ENCODE results near the gene OSCP1.
A peak's percentile ranks its signal among the peaks of the same experiment; 100 is the strongest.

Gene OSCP1

DNA sequence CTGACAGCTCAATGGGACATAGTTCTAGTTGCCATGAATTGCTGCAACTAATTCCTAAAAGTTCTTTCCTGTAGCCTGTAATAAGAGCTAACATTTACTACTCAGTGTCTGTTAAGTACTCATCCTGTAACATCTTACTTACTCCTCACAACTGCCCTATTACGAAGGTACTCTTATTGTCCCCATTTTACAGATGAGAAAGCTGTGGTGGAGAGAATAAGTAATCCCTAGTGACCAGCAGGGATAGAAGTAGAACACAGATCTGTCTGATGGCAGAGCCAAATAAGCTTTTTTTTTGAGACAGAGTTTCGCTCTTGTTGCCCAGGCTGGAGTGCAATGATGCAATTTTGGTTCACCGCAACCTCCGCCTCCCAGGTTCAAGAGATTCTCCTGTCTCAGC, 67.6 kb downstream of the OSCP1 start:
- DNase-seq (ENCODE audit: low read depth in 2 of 2): no peak

DNA sequence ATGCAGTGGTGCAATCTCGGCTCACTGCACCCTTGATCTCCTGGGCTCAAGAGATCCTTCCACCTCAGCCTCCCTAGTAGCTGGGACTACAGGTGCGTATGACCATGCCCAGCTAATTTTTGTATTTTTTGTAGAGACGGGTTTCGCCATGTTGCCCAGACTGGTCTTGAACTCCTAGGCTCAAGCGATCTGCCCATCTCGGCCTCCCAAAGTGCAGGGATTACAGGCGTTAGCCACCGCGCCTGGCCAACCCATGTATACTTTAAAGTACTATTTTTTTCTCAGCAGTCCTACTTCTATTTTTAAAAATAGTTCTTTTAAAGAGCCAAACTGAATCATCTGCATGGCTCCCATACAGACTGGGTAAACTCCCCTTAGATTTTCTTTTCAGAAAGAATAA, 68.0 kb downstream of the OSCP1 start:
- DNase-seq (ENCODE audit: low read depth in 2 of 2): no peak

DNA sequence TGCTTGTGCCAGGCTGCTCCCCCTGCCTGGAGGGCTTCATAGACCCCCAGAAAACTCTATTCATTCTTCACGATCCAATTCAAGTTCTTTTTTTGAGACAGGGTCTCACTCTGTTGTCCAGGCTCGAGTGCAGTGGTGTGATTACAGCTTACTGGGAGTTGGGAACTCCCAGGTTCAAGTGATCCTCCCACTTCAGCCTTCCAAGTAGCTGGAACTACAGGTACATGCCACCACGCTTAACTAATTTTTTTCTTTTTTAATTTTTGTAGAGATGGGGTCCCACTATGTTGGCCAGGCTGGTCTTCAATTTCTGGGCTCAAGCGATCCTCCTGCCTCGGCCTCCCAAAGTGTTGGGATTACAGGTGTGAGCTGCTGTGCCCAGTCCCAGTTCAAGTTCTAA, 68.8 kb downstream of the OSCP1 start:
- no peak for DNase-seq (ENCODE audit: low read depth in 2 of 2)

DNA sequence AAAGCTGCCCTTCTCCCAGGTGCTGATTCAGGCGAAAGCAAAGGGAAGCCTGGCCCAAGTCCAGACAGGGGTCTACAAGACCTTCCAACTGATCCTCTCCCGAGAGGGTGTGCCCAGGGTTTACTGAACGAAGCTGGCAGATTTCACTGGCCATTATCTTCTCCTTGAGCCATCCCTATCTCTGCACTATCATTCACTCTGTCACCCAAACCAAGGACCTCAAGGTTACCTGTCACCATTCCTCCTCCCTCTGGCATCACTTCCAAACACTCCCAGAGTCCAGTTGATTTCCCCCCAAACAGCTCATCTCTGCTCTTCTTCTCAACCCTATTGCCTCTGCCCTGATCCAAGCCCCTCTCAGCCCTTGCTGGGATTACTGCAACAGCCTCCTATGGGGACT, 69.5 kb downstream of the OSCP1 start:
- no peak for DNase-seq (ENCODE audit: low read depth in 2 of 2)

DNA sequence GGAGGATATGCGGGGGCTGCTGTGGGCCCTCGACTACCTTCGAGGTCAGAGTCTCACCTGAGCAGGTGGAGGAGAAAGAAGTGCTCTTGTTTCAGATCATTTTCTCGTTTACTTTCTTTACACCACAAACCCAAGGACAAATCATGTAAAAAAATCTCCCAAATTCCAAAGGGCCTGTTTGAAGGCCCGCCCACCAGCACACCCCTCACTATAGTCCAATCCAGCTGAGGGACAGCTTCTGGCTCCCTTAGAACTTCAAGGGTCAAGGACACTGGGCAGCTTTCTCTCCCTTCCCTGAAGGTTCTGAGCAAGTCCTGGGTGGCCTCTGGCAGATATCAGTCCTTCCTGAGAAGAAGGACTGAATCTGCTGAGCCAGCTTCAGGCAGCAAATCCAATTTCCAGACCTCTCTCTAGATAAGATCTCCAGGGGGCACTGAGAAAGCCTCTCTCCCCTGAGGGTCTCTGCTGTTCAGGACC, 70.1 kb downstream of the OSCP1 start:
- DNase-seq (ENCODE audit: low read depth in 2 of 2): no peak

DNA sequence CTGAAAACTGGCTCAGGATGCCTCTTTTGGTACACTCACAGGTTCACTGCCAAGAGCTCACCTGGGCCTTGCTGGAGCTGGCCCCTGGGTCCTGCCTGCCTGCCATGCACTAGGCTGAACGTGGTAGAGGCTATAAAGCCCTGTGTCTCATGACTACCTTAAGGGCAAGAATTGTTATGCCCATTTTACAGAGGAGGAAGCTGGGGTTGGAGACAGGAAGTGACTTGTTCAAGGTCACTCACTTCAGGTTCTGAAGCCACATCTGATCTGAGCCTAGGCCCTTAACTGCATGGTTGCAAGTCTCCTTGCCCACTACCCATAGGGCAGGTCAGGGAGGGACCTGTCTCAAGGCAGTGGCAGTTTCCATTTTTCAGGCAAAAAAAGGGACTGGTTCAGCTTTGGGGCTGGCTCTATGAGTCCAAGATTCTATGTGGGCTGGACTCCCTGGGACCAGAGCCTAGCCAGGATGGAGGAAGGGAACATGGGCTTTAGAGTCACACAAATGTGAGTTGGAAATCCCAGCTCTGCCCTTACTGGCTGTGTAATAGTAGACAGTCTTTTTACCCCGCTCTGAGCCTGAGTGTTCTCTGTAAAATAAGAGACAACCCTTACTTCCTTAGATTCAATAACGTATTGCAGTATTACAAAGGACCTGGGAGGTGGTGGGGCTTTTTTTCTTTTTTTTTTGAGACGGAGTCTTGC, 72.3 kb downstream of the OSCP1 start:
- DNase-seq (ENCODE audit: low read depth in 2 of 2): no peak

DNA sequence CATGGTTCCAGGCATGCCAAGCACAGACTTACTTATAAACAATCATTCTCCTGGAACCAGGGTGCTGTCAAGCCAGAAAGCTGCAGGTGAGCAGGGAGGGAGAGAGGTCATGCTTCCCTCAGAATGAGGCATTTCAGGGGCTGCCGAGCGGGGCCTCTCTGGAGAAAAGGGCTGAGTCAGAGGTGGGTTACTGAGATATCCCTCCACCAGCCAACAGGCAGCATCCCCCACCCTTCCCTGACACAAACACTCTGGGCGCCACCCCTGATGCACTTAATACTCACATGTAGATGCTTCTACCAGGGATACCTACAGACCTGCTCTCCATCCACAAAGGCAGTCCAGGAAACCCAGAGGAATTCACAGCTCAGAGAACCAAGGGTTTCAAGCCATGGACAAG, 77.6 kb downstream of the OSCP1 start:
- DNase-seq (ENCODE audit: low read depth in 2 of 2): no peak

DNA sequence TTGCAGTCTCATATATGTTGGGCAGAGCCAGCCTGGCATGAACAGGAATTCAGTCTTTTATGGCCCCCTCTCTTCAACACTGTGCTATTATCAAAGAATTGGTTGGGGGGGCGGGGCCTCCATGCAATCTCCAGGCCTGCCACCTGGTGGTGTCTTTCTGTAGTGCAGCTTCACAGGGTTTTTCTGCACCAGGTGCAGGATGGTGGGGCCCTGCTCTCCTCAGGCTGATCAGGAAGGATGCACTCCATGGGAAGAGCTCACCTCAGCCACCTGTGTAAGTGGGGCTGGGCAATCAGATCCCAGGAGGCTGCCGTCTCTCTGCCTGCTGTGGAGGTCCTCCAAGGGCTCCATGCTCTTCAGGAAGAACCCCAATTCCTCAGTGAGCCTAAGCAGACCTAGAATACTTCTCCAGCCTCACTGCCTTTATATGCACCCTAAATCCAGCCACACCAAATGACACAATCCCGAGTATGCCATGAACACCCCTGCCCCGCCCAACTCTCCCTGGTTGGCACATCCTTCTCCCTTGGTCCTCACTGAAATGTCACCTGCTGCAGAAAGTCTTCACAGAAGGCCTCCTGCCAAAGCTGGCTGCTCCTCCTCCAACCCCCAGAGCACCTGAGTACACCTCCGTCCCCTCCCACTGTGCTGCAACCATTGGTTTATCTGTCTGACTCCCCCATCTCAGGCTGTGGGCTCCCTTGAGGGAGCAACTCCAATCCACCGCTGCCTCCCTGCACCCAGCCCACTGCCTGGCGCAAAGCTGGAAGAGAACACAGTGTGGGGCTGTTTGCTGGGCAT, 81.0 kb downstream of the OSCP1 start:
- peak; percentile 71 to 85 for DNase-seq (ENCODE audit: low read depth in 2 of 2)

Measured in stimulated activated CD8-positive, alpha-beta memory T cell treated with anti-CD3 and anti-CD28 coated beads, Interleukin-7, amount 100 ng/mL, for 1 hour (primary cell).